Stimulated activated CD4-positive, alpha-beta T cell treated with anti-CD3 and anti-CD28 coated beads, Interleukin-1b, Interleukin-23, amount 100 ng/mL, for 1 hour (primary cell): ENCODE measurements around the gene TNFAIP8.

Source experiments
- DNase-seq, 2 donors: peaks; one replicate each; pipeline ENCODE4 v3.0.0-alpha.2; 2020; ENCODE audit warnings: low read depth in 2 of 2

The TNFAIP8 gene

GRCh38 chr5:119328753-119329602, 26.8 kb upstream of the TNFAIP8 start:
- no peak for DNase-seq

GRCh38 chr5:119329666-119330065, 26.2 kb upstream of the TNFAIP8 start:
- DNase-seq = no peak

GRCh38 chr5:119330367-119331183, 25.2 kb upstream of the TNFAIP8 start:
- DNase-seq = no peak

- no peak for DNase-seq
Observed at GRCh38 chr5:119331566-119332095, 24.2 kb upstream of the TNFAIP8 start.

GRCh38 chr5:119332208-119332607, 23.6 kb upstream of the TNFAIP8 start:
- DNase-seq = no peak

GRCh38 chr5:119332978-119333401, 22.8 kb upstream of the TNFAIP8 start:
- DNase-seq = no peak

GRCh38 chr5:119333421-119333851, 22.4 kb upstream of the TNFAIP8 start:
- no peak for DNase-seq

- DNase-seq = no peak
Observed at GRCh38 chr5:119335261-119335677, 20.6 kb upstream of the TNFAIP8 start.

GRCh38 chr5:119336262-119336661, 19.6 kb upstream of the TNFAIP8 start:
- DNase-seq = no peak

- DNase-seq = no peak
Observed at GRCh38 chr5:119336845-119337580, 18.8 kb upstream of the TNFAIP8 start.

GRCh38 chr5:119338326-119338946, 17.4 kb upstream of the TNFAIP8 start:
- DNase-seq = no peak

- no peak for DNase-seq
Observed at GRCh38 chr5:119339344-119339743, 16.5 kb upstream of the TNFAIP8 start.

GRCh38 chr5:119339965-119340364, 15.9 kb upstream of the TNFAIP8 start:
- no peak for DNase-seq

- no peak for DNase-seq
Observed at GRCh38 chr5:119340597-119341218, 15.1 kb upstream of the TNFAIP8 start.

GRCh38 chr5:119341452-119342349, 14.1 kb upstream of the TNFAIP8 start:
- no peak for DNase-seq

- no peak for DNase-seq
Observed at GRCh38 chr5:119342406-119342805, 13.4 kb upstream of the TNFAIP8 start.

GRCh38 chr5:119343052-119343451, 12.8 kb upstream of the TNFAIP8 start:
- no peak for DNase-seq

GRCh38 chr5:119343766-119344165, 12.1 kb upstream of the TNFAIP8 start:
- no peak for DNase-seq

GRCh38 chr5:119344231-119344630, 11.6 kb upstream of the TNFAIP8 start:
- DNase-seq = no peak

- DNase-seq = no peak
Observed at GRCh38 chr5:119345861-119346260, 10.0 kb upstream of the TNFAIP8 start.
